22Rv1 (cell line): ENCODE results near the gene SUN3.

Experiments used
- H3K27ac ChIP-seq: fragments of 450-650 bp; 2 replicates; pipeline ENCODE4 v1.5.1; 2017
- CTCF ChIP-seq: fragments of 450-650 bp; IDR thresholded peaks from 2 replicates; pipeline ENCODE4 v1.5.1; 2017; ENCODE audit warnings: mild to moderate bottlenecking
- ZFX ChIP-seq: fragments of 450-650 bp; IDR thresholded peaks from 2 replicates; pipeline ENCODE4 v1.6.1; 2017; ENCODE audit warnings: antibody characterized with exemption, borderline replicate concordance

SUN3 gene

GRCh38 chr7:48028938-48029337 is at the start of gene SUN3:
Gene SUN3, minus strand, starts transcription at chr7:48029107. Its CDS starts 169 bp downstream, at chr7:48028938.
- TF ChIP-seq CTCF (no peak), ZFX (no peak)
- no peak within 1 kb of the TSS for H3K27ac ChIP-seq

GRCh38 chr7:48078470-48078869 is 49.6 kb upstream of the SUN3 start:
- no peak overlapping the region for H3K27ac ChIP-seq
- TF ChIP-seq ZFX (no peak), CTCF (no peak)

GRCh38 chr7:48077423-48077822 is 48.5 kb upstream of the SUN3 start:
- no peak overlapping the region for H3K27ac ChIP-seq
- TF ChIP-seq CTCF = no peak
- TF ChIP-seq ZFX = no peak

- no peak for TF ChIP-seq CTCF
- no peak for TF ChIP-seq ZFX
Observed at GRCh38 chr7:48074204-48074654, 45.3 kb upstream of the SUN3 start.

GRCh38 chr7:48067475-48067874 is 38.6 kb upstream of the SUN3 start:
- TF ChIP-seq ZFX = no peak
- TF ChIP-seq CTCF = no peak
- H3K27ac ChIP-seq = no peak overlapping the region

More at GRCh38 chr7:48074204-48074654, 45.3 kb upstream of the SUN3 start:
- H3K27ac ChIP-seq = no peak overlapping the region

GRCh38 chr7:48063985-48064384 is 35.1 kb upstream of the SUN3 start:
- no peak overlapping the region for H3K27ac ChIP-seq
- TF ChIP-seq ZFX = no peak
- no peak for TF ChIP-seq CTCF

GRCh38 chr7:48059706-48060105 is 30.8 kb upstream of the SUN3 start:
- TF ChIP-seq ZFX = no peak
- TF ChIP-seq CTCF = no peak
- no peak overlapping the region for H3K27ac ChIP-seq
